MM.1S (cell line): ENCODE data around the gene NKAP.
A peak's percentile ranks its signal among the peaks of the same experiment; 100 is the strongest.

Experiments used
- DNase-seq: peaks from one replicate; pipeline ENCODE4 v3.0.0-alpha.2; 2015
- H2AFZ ChIP-seq: fragments of 300-600 bp; sonication (generic); 2 replicates; pipeline ENCODE4 v1.6.0; 2016; ENCODE audit warnings: antibody characterized with exemption, low read length
- H3F3A ChIP-seq: fragments of 300-600 bp; sonication (generic); 2 replicates; pipeline ENCODE4 v1.6.1; 2016; ENCODE audit warnings: mild to moderate bottlenecking, antibody characterized with exemption, low read length, moderate library complexity, mixed read lengths; ENCODE audit not compliant: insufficient read depth
- H3K27ac ChIP-seq: fragments of 300-600 bp; sonication (generic); 2 replicates; pipeline ENCODE4 v1.5.1; 2016; ENCODE audit warnings: mild to moderate bottlenecking, low read length
- H3K27me3 ChIP-seq: fragments of 300-600 bp; sonication (generic); replicated peaks from 2 replicates; pipeline ENCODE4 v1.6.0; 2016; ENCODE audit warnings: low read length; ENCODE audit not compliant: insufficient read depth
- H3K36me3 ChIP-seq: fragments of 300-600 bp; sonication (generic); replicated peaks from 2 replicates; pipeline ENCODE4 v1.6.1; 2016; ENCODE audit warnings: mild to moderate bottlenecking, low read length, mixed read lengths; ENCODE audit not compliant: insufficient read depth
- H3K4me1 ChIP-seq: fragments of 300-600 bp; sonication (generic); 2 replicates; pipeline ENCODE4 v1.6.1; 2016; ENCODE audit warnings: low read length, mixed read lengths
- H3K4me2 ChIP-seq: fragments of 300-600 bp; sonication (generic); 2 replicates; pipeline ENCODE4 v1.6.0; 2016; ENCODE audit warnings: low read depth, low read length
- H3K4me3 ChIP-seq: fragments of 300-600 bp; sonication (generic); 2 replicates; pipeline ENCODE4 v1.5.1; 2016; ENCODE audit warnings: low read length, mixed read lengths
- H3K79me2 ChIP-seq: fragments of 300-600 bp; sonication (generic); 2 replicates; pipeline ENCODE4 v1.6.1; 2016; ENCODE audit warnings: mixed run types, low read length, mixed read lengths
- H3K9ac ChIP-seq: fragments of 300-600 bp; sonication (generic); 2 replicates; pipeline ENCODE4 v1.6.1; 2016; ENCODE audit warnings: low read length, mixed read lengths
- H3K9me2 ChIP-seq: fragments of 300-600 bp; sonication (generic); replicated peaks from 2 replicates; pipeline ENCODE4 v1.6.1; 2016; ENCODE audit warnings: mild to moderate bottlenecking, low read length, mixed read lengths; ENCODE audit not compliant: insufficient read depth
- H3K9me3 ChIP-seq: fragments of 300-600 bp; sonication (generic); replicated peaks from 2 replicates; pipeline ENCODE4 v1.6.1; 2016; ENCODE audit warnings: mild to moderate bottlenecking, low read length, mixed read lengths; ENCODE audit not compliant: insufficient read depth
- H4K20me1 ChIP-seq: fragments of 300-600 bp; sonication (generic); 2 replicates; pipeline ENCODE4 v1.6.1; 2016; ENCODE audit warnings: mild to moderate bottlenecking, low read length, moderate library complexity, mixed read lengths; ENCODE audit not compliant: insufficient read depth
- CTCF ChIP-seq: fragments of 300-600 bp; sonication (generic); IDR thresholded peaks from 2 replicates; pipeline ENCODE4 v1.5.1; 2016; ENCODE audit warnings: antibody characterized with exemption, low read length, mixed read lengths
- EZH2 ChIP-seq: fragments of 300-600 bp; sonication (generic); optimal IDR thresholded peaks from 2 replicates; pipeline ENCODE3; 2017; ENCODE audit warnings: low read depth, mild to moderate bottlenecking, antibody characterized with exemption, low read length, mixed read lengths
- EZH2phosphoT487 ChIP-seq: fragments of 300-600 bp; sonication (generic); IDR thresholded peaks from 2 replicates; pipeline ENCODE4 v1.6.1; 2018; ENCODE audit warnings: antibody characterized with exemption, low read length

Gene NKAP

GRCh38 chrX:119871245-119871598 is 72.3 kb downstream of the NKAP start:
- Histone ChIP-seq H2AFZ (peak overlapping the region; percentile 42; the same call in 1 of the 2 replicates), H4K20me1 (no peaks in the 10 kb centered on the region), H3K4me3 (peak overlapping the region; percentile 78), H3K79me2 (peaks cover 57% of the 10 kb centered on the region), H3K27me3 (no peaks in the 10 kb centered on the region), H3K4me2 (peak overlapping the region; percentile 62; the same call in 1 of the 2 replicates), H3K9ac (peak overlapping the region; percentile 91), H3K27ac (peak overlapping the region; percentile 93), H3K36me3 (no peaks in the 10 kb centered on the region), H3K9me3 (no peaks in the 10 kb centered on the region), H3K4me1 (no peaks in the 10 kb centered on the region), H3K9me2 (no peaks in the 10 kb centered on the region), H3F3A (0 out of 2 replicates have a peak, but pooled peaks cover 11% of the 10 kb centered on the region)
- DNase-seq = no peak
- TF ChIP-seq CTCF (no peak), EZH2 (no peak), EZH2phosphoT487 (no peak)
